CD4-positive, alpha-beta T cell treated with Interleukin-17A for 1 hour (primary cell): Measurements from ENCODE around the gene CSGALNACT2.
"Not testable (repeated sequence)": the region's sequence is repeated elsewhere in the genome, so short reads cannot be mapped to it uniquely, and the experiment has no call there.

Source experiments
- DNase-seq: peaks from one replicate; pipeline ENCODE4 v3.0.0-alpha.2; 2020

Gene CSGALNACT2

GRCh38 chr10:43218951-43219837 lies 80.9 kb downstream of the CSGALNACT2 start:
- DNase-seq = no peak

- DNase-seq = no peak
These were observed 81.6 kb downstream of the CSGALNACT2 start for GRCh38 chr10:43219848-43220247.

- not testable (repeated sequence) for DNase-seq
These were observed 82.0 kb downstream of the CSGALNACT2 start for GRCh38 chr10:43220251-43220650.

- no peak for DNase-seq
These were observed 82.6 kb downstream of the CSGALNACT2 start for GRCh38 chr10:43220657-43221418.

- DNase-seq = no peak
These were observed 83.4 kb downstream of the CSGALNACT2 start for GRCh38 chr10:43221419-43222209.

GRCh38 chr10:43222210-43222720 lies 84.0 kb downstream of the CSGALNACT2 start:
- DNase-seq = no peak

DNA sequence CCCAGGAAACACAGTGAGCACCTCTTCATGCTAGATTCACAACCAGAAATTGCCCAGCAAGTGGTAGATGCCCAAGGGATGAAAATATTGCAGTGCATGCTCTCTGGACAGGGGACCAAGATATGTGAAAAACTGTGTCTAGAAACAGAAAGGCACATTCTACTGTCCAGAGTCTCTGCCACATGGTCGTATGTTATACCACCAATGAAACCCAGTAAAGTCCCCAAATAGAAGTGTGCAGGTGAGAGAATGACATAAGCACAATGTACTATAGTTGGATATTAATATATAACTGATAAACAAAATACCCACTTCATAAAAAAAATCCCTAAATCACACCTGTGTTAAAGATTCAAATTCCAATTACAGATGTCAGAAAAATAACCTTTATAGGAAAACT lies 84.8 kb downstream of the CSGALNACT2 start:
- no peak for DNase-seq

- no peak for DNase-seq
These were observed 86.1 kb downstream of the CSGALNACT2 start for GRCh38 chr10:43224321-43224720.

GRCh38 chr10:43225004-43225786 lies 87.0 kb downstream of the CSGALNACT2 start:
- DNase-seq = no peak

GRCh38 chr10:43225787-43226153 lies 87.5 kb downstream of the CSGALNACT2 start:
- peak; percentile 54 for DNase-seq

DNA sequence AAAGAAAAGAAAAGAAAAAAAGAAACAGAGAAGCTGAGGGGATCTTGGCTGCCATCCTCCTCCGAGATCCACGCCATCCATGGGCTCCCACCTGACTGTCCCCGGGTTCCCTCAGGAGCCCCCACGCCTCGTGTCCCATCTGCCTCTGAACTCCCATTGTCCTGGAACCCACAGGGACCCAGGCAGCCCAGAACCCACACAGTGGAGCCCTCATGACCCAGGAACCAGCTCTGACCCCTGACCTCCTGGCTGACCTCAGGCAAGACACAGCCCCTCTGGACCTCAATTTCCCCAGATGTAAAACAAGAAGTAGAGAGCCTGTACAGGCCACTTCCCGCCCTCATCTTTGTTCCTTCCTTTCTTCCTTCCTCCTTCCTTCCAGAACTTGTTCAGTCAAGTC lies 88.2 kb downstream of the CSGALNACT2 start:
- no peak for DNase-seq

- no peak for DNase-seq
These were observed 88.9 kb downstream of the CSGALNACT2 start for GRCh38 chr10:43226851-43227845.

DNA sequence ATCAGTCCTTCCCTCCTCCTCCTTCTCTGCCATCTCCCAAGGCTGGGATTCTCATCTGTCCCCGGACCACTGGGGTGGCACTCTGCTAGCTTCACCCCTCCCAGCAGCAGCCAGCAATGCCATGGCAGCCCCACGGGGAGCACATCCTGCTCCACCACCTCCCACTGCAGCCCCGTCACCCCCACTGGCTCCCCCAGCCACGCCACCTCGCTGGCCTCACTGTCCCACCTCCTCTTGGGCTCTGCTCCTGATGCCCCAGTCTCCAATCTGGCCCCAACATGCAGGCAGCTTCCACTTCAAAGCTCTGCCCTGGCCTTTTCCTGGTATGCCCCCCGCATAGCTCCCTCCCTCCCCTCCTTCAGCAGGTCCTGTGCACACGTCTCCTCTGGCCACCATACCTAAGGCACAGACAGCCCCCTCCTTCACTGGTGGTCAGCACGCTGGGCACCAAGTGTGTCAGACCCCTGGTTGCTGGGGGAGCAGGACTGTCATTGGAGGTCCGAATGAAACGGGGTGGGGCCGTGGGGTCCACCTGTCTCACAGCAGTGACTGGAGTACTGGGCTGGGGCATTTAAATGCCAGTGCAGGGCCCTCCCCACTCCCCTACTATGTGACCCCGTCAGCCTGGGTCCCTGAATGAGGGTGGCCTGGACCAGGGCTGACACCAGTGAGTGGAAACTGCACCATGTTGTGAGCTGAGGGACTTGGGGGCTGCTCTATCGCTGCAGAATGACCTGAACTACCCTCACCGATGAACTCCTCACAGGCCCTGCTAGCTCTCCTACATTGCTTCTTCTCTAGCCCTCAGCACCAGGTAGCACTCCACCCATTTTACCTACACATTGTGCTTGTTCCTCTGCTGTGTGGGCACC lies 89.9 kb downstream of the CSGALNACT2 start:
- no peak for DNase-seq

GRCh38 chr10:43228783-43229207 lies 90.5 kb downstream of the CSGALNACT2 start:
- peak; percentile 26 for DNase-seq

GRCh38 chr10:43229208-43230061 lies 91.2 kb downstream of the CSGALNACT2 start:
- peak; percentile 63 for DNase-seq

- DNase-seq = no peak
These were observed 92.1 kb downstream of the CSGALNACT2 start for GRCh38 chr10:43230101-43230908.

GRCh38 chr10:43230909-43231522 lies 92.8 kb downstream of the CSGALNACT2 start:
- DNase-seq = no peak
